ENCODE measurements around the gene SMARCC2.

SMARCC2 gene

DNA sequence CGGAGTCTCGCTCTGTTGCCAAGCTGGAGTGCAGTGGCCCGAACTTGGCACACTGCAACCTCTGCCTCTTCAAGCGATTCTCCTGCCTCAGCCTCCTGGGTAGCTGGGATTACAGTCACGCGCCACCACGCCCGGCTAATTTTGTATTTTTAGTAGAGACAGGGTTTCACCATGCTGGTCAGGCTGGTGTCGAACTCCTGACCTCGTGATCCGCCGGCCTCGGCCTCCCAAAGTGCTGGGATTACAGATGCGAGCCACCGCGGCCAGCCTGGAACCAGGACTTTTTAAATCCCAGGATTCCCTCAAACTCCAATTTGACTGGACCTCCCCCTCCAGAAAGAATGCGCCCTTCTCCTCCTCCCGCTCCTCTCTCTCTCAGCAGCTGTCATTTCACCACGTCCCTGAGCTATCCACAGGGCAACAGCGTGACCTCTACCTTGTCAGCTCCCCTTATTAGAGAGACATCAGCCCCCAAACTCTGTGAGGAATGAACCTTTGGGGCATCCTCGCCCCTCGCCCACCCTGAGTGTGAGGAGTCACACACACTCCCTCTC, 59.3 kb downstream of the SMARCC2 start:
- DNase-seq (ENCODE audit: low read depth in 2 of 2) = no peak
- TF ChIP-seq, protein P1, sequence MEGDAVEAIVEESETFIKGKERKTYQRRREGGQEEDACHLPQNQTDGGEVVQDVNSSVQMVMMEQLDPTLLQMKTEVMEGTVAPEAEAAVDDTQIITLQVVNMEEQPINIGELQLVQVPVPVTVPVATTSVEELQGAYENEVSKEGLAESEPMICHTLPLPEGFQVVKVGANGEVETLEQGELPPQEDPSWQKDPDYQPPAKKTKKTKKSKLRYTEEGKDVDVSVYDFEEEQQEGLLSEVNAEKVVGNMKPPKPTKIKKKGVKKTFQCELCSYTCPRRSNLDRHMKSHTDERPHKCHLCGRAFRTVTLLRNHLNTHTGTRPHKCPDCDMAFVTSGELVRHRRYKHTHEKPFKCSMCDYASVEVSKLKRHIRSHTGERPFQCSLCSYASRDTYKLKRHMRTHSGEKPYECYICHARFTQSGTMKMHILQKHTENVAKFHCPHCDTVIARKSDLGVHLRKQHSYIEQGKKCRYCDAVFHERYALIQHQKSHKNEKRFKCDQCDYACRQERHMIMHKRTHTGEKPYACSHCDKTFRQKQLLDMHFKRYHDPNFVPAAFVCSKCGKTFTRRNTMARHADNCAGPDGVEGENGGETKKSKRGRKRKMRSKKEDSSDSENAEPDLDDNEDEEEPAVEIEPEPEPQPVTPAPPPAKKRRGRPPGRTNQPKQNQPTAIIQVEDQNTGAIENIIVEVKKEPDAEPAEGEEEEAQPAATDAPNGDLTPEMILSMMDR (IDR thresholded peaks at IDR 0.05; ENCODE audit: low read depth, low read length) = no peak
- peak overlapping the region in 1 of 2 donors; percentile 88 for H3K4me3 ChIP-seq (replicated peaks in 1 of 2; ENCODE audit: low read depth in 2 of 2, low read length in 2 of 2)

DNA sequence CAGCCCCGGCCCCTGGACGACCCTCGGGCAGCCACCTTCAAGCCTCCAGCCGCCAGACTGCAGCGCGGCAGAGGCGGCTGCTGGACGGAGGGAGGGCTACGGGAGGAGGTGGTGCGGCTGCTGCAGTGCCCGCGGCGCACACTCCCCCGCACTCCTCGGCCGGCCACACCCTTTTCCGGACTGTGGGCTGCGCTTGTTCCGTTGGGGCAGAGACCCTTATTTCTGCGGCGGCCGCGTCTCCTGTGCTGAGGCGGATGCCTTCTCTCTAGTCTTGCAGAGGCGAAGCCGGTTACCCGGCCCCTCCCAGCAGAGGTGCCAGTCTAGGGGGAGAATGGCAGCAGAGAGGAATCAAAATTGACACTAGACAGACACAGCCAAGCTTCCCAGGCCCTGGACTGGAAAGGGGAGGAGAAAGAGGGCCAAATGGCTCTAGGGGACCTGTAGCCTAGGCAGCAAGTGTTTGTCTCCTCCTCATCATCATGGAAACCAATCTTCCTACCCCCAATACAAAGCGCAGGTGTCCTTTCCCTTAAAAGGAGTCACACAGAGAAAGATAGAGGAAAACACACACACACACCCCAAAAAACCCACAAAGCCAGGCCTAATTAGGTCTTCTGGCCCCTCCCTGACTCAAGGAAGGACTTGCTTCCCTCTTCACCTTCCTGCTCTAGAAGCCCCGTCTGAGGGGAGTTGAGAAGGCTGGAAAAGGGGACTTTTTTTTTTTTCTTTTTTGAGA, 59.9 kb downstream of the SMARCC2 start:
- H3K4me3 ChIP-seq (replicated peaks in 1 of 2; ENCODE audit: low read depth in 2 of 2, low read length in 2 of 2) = peak overlapping the region; percentile 88 to 98
- TF ChIP-seq, protein P1 (IDR thresholded peaks at IDR 0.05; ENCODE audit: low read depth, low read length) = no peak
- DNase-seq (ENCODE audit: low read depth in 2 of 2) = peak; percentile 38 to 62

DNA sequence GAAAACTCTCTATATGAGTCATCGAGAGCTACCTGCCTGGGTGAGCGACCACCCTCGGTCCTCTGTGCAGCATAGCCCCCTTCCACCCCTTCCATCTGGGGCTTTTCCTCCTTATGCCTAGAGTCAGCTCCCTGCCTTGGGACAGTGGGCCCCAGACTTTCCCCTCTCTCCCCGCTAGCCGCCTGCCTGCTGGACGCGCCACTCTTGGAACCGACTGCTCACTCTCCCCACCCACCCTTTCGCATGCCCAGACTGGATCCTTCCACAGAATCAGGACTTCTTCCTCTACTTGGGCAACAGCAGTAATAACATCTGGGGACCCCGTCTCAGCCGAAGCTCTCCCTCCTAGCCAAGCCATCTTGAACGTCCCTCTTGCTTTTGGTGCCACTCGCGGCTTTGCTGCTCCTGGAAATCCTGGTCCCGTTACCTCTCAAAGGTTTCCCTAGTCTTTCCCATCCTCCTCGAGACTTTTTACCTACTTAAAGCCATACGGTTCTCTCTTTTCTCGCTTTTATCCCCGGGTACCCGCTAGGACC, 60.5 kb downstream of the SMARCC2 start:
- TF ChIP-seq, protein P1 (IDR thresholded peaks at IDR 0.05; ENCODE audit: low read depth, low read length) = no peak
- H3K4me3 ChIP-seq (replicated peaks in 1 of 2; ENCODE audit: low read depth in 2 of 2, low read length in 2 of 2) = peak overlapping the region; percentile 88 to 98
- DNase-seq (ENCODE audit: low read depth in 2 of 2) = peak; percentile 20 to 37

DNA sequence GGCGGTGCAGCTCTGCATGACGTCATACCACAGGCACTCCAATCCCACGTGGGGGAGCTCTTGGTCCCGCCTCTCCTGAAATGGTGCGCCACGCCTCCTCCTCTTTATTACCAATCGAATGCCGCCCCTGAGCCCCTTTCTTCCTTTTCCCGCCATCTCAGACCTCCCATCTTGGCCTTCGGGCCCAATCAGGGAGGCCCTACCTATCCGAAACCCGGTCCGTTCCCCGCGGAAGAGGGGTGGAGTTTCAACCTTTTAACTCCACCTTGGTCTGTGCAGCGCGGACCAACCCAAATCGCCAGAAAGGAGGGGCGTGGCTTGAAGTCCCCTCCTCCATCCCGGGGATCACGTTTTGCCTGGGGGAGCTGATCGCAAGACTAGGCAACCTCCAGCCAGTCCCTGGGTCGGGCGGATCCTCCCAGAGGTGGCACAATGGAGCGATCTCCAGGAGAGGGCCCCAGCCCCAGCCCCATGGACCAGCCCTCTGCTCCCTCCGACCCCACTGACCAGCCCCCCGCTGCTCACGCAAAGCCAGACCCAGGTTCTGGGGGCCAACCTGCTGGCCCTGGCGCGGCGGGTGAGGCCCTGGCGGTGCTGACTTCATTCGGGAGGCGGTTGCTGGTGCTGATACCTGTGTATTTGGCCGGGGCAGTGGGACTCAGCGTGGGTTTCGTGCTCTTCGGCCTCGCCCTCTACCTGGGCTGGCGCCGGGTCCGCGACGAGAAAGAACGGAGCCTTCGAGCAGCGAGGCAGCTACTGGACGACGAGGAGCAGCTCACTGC, 61.2 kb downstream of the SMARCC2 start, which contains the start of gene ESYT1:
ESYT1 (plus strand) TSS at position 380 of the 782 bp plus-strand sequence; CDS start at position 433, 53 bp downstream.
- peak within 1 kb of the TSS; percentile 88 to 98 for H3K4me3 ChIP-seq (replicated peaks in 1 of 2; ENCODE audit: low read depth in 2 of 2, low read length in 2 of 2)
- peak; percentile 100 for DNase-seq (ENCODE audit: low read depth in 2 of 2)
- TF ChIP-seq, protein P1 (IDR thresholded peaks at IDR 0.05; ENCODE audit: low read depth, low read length) = no peak

DNA sequence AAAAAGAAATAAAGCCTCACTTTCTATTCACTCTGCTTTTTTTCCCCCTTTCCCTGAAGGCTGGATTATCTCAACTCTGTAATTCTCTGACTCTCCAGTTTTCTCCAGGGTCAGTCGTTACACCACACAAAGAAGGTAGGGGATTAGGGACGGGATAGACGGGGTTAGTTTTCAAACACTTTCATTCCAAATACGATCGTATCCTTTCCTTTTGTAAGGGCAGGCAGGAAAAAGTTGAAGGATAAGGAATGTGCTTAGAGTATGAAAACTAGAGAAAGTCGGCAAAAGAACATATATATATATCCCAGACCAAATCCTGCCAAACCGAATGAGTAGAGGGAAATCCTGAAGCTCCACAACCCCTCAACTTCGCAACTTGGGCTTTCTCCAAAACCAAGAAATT, 61.8 kb downstream of the SMARCC2 start:
- H3K4me3 ChIP-seq (replicated peaks in 1 of 2; ENCODE audit: low read depth in 2 of 2, low read length in 2 of 2) = peak overlapping the region; percentile 11 to 88
- TF ChIP-seq, protein P1 (IDR thresholded peaks at IDR 0.05; ENCODE audit: low read depth, low read length) = no peak
- no peak for DNase-seq (ENCODE audit: low read depth in 2 of 2)

DNA sequence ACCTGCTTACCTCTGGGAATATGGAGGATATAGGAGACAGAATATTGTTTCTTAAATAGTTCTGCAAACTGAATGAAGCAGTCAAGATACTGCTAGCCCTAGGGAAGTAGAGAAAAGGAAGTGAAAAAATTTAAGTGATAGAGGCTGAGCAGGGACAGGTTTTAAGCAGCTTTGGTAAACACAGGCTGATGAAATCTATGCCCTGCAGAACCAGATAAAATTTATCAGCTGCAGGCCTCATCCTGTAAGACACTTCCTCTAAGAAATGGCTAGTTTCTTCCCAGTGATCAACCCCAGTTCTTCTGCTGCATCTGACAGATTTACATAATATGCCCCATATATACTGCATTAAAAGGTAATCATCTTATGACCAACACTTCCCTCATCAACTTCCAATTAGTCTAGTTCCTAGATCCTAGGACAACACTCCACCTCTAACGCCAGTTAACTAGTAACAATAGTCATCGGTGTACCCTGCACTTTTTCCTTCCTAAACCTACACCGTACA, 62.5 kb downstream of the SMARCC2 start:
- no peak overlapping the region for H3K4me3 ChIP-seq (replicated peaks in 1 of 2; ENCODE audit: low read depth in 2 of 2, low read length in 2 of 2)
- DNase-seq (ENCODE audit: low read depth in 2 of 2) = no peak
- TF ChIP-seq, protein P1 (IDR thresholded peaks at IDR 0.05; ENCODE audit: low read depth, low read length) = no peak

Measured in cardiac fibroblast (primary cell).